ENCODE results near the gene PIP4K2A.

GRCh38 chr10:22723343-22723779, 9.0 kb upstream of the PIP4K2A start:
- TF ChIP-seq CTCF (IDR thresholded peaks at IDR 0.05 in 8 of 11, conservative IDR thresholded peaks at IDR 0.05 in 3 of 11) (no peak), POLR2A (IDR thresholded peaks at IDR 0.05) (no peak)

Measured in spleen (tissue), 7 donors.